H1 (cell line): ENCODE measurements around the gene SLC25A26.

Experiments used
- CREB1 ChIP-seq: IDR thresholded peaks from 2 replicates; pipeline ENCODE4 v1.6.1; 2012; ENCODE audit warnings: inconsistent platforms
- EZH2 ChIP-seq: fragments of 200-600 bp; sonication (generic); IDR thresholded peaks from 2 replicates; pipeline ENCODE4 v1.7.1; 2012; ENCODE audit warnings: low read depth, mild to moderate bottlenecking, moderate library complexity, low read length, inconsistent platforms; ENCODE audit not compliant: severe bottlenecking
- TEAD4 ChIP-seq: IDR thresholded peaks from 2 replicates; pipeline ENCODE4 v1.6.1; 2012; ENCODE audit warnings: low read depth, low read length, inconsistent platforms, mixed read lengths
- TF ChIP-seq, protein P1 (sequence below), 3 experiments: IDR thresholded peaks; 1 replicate in 2 of 3; 2 replicates in 1 of 3; pipeline versions ENCODE4 v1.5.1 to v1.6.1; 2011; ENCODE audit warnings: low read length in 3 of 3, mild to moderate bottlenecking in 3 of 3, inconsistent platforms in 2 of 3, low read depth in 1 of 3, moderate library complexity in 1 of 3; ENCODE audit not compliant: insufficient read depth in 1 of 3; ENCODE audit errors: control extremely low read depth in 1 of 3

DNA sequence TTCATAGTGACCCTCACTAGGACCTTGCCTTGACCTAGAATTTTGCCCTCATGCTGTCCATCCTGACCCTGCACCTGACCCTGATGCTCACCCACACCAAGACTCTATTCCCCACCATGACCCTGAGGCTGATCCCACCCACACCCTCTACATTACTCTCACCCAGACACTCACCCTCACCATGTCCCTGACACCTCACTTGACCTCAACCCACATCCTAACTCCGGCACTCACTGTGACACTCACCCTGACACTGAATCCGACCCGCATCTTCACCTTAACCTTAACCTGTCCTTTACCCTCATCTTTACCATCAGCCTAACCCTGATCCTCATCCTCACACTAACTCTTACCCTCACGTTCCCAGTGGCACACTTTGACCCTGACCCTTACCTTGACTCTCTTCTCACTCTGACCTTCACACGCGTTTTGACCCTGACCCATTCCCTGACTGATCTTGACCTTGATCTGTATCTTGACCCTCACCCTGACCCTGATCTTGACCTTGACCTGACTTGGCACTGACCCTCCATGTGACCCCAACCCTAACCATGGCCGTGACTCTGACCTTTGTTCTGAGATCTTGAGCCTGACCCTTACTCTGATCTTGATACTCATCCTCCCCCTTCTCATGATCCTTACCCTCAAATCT lies 22.2 kb upstream of the SLC25A26 start:
- TF ChIP-seq EZH2 (no peak), TEAD4 (no peak), CREB1 (no peak)
- TF ChIP-seq, protein P1, sequence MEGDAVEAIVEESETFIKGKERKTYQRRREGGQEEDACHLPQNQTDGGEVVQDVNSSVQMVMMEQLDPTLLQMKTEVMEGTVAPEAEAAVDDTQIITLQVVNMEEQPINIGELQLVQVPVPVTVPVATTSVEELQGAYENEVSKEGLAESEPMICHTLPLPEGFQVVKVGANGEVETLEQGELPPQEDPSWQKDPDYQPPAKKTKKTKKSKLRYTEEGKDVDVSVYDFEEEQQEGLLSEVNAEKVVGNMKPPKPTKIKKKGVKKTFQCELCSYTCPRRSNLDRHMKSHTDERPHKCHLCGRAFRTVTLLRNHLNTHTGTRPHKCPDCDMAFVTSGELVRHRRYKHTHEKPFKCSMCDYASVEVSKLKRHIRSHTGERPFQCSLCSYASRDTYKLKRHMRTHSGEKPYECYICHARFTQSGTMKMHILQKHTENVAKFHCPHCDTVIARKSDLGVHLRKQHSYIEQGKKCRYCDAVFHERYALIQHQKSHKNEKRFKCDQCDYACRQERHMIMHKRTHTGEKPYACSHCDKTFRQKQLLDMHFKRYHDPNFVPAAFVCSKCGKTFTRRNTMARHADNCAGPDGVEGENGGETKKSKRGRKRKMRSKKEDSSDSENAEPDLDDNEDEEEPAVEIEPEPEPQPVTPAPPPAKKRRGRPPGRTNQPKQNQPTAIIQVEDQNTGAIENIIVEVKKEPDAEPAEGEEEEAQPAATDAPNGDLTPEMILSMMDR (IDR thresholded peaks at IDR 0.05; ENCODE audit: control extremely low read depth in 1 of 3, insufficient read depth in 1 of 3, low read depth in 1 of 3, low read length in 3 of 3): no peak
